ENCODE results near the gene LEKR1.

LEKR1 gene

GRCh38 chr3:157078131-157078810 is 252.1 kb downstream of the LEKR1 start (continued):
- TF ChIP-seq KLF9 (tag by site-specific recombination; IDR thresholded peaks at IDR 0.05; ENCODE audit: low read depth) (no peak), HOXA7 (CRISPR knock-in tag; IDR thresholded peaks at IDR 0.05; ENCODE audit: borderline replicate concordance) (no peak), SCRT2 (tag by site-specific recombination; IDR thresholded peaks at IDR 0.05) (no peak), ZNF221 (tag by site-specific recombination; IDR thresholded peaks at IDR 0.05; ENCODE audit: borderline replicate concordance) (no peak), ZNF639 (tag by site-specific recombination; IDR thresholded peaks at IDR 0.05) (no peak), ZNF354C (tag by site-specific recombination; IDR thresholded peaks at IDR 0.05; ENCODE audit: borderline replicate concordance, low read depth) (no peak), ZEB2 (tag by site-specific recombination; IDR thresholded peaks at IDR 0.05) (no peak), ZNF132 (tag by site-specific recombination; IDR thresholded peaks at IDR 0.05; ENCODE audit: borderline replicate concordance) (no peak), GLI2 (tag by site-specific recombination; IDR thresholded peaks at IDR 0.05; ENCODE audit: borderline replicate concordance, low read depth) (no peak), ZNF510 (tag by site-specific recombination; IDR thresholded peaks at IDR 0.05; ENCODE audit: insufficient replicate concordance) (no peak), ZNF239 (tag by site-specific recombination; IDR thresholded peaks at IDR 0.05) (no peak), REPIN1 (tag by site-specific recombination; IDR thresholded peaks at IDR 0.05; ENCODE audit: low read depth) (no peak), SALL2 (tag by site-specific recombination; IDR thresholded peaks at IDR 0.05; ENCODE audit: borderline replicate concordance) (no peak)

GRCh38 chr3:157078811-157079185 is 252.6 kb downstream of the LEKR1 start:
- ChIA-PET CTCF (no interaction called here), POLR2A (no interaction called here)

More at GRCh38 chr3:157078811-157079185, 252.6 kb downstream of the LEKR1 start:
- no peaks in the 10 kb centered on the region for H3K9me3 ChIP-seq (ENCODE audit: control insufficient read depth, insufficient read depth, low read depth, low read length)
- no peak overlapping the region for H3K4me3 ChIP-seq (ENCODE audit: low read depth, low read length)
- H3K4me1 ChIP-seq (ENCODE audit: control insufficient read depth, insufficient read depth, low read length) = no peaks in the 10 kb centered on the region
- no peak overlapping the region for H3K27ac ChIP-seq (ENCODE audit: extremely low read depth, low read depth, low read length)
- TF ChIP-seq, protein P1, sequence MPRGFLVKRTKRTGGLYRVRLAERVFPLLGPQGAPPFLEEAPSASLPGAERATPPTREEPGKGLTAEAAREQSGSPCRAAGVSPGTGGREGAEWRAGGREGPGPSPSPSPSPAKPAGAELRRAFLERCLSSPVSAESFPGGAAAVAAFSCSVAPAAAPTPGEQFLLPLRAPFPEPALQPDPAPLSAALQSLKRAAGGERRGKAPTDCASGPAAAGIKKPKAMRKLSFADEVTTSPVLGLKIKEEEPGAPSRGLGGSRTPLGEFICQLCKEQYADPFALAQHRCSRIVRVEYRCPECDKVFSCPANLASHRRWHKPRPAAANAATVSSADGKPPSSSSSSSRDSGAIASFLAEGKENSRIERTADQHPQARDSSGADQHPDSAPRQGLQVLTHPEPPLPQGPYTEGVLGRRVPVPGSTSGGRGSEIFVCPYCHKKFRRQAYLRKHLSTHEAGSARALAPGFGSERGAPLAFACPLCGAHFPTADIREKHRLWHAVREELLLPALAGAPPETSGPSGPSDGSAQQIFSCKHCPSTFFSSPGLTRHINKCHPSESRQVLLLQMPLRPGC (tag by site-specific recombination; IDR thresholded peaks at IDR 0.05) = no peak
- TF ChIP-seq ZNF37A (tag by site-specific recombination; IDR thresholded peaks at IDR 0.05) = no peak
- no peak for TF ChIP-seq ZNF768 (tag by site-specific recombination; IDR thresholded peaks at IDR 0.05)
- TF ChIP-seq PRDM1 (tag by site-specific recombination; IDR thresholded peaks at IDR 0.05) = no peak
- TF ChIP-seq HOXA7 (CRISPR knock-in tag; IDR thresholded peaks at IDR 0.05; ENCODE audit: borderline replicate concordance) = no peak
- TF ChIP-seq, protein P2, sequence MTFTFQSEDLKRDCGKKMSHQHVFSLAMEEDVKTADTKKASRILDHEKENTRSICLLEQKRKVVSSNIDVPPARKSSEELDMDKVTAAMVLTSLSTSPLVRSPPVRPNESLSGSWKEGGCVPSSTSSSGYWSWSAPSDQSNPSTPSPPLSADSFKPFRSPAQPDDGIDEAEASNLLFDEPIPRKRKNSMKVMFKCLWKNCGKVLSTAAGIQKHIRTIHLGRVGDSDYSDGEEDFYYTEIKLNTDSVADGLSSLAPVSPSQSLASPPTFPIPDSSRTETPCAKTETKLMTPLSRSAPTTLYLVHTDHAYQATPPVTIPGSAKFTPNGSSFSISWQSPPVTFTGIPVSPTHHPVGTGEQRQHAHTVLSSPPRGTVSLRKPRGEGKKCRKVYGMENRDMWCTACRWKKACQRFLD (tag by site-specific recombination; IDR thresholded peaks at IDR 0.05) = no peak
- TF ChIP-seq, protein P3, sequence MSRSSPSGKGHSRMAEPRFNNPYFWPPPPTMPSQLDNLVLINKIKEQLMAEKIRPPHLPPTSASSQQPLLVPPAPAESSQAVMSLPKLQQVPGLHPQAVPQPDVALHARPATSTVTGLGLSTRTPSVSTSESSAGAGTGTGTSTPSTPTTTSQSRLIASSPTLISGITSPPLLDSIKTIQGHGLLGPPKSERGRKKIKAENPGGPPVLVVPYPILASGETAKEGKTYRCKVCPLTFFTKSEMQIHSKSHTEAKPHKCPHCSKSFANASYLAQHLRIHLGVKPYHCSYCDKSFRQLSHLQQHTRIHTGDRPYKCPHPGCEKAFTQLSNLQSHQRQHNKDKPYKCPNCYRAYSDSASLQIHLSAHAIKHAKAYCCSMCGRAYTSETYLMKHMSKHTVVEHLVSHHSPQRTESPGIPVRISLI (tag by site-specific recombination; IDR thresholded peaks at IDR 0.05) = no peak
- no peak for TF ChIP-seq ZNF350 (tag by site-specific recombination; IDR thresholded peaks at IDR 0.05)
- no peak for TF ChIP-seq ZNF19 (tag by site-specific recombination; IDR thresholded peaks at IDR 0.05; ENCODE audit: low read depth)
- no peak for TF ChIP-seq ZNF354C (tag by site-specific recombination; IDR thresholded peaks at IDR 0.05; ENCODE audit: borderline replicate concordance, low read depth)
- no peaks in the 10 kb centered on the region for H3K36me3 ChIP-seq (ENCODE audit: control insufficient read depth in 2 of 2, insufficient read depth in 1 of 2, low read length in 2 of 2)
